ENCODE measurements around the gene LSMEM2.

Gene LSMEM2

GRCh38 chr3:50245831-50246516 lies 32.9 kb upstream of the LSMEM2 start:
- TF ChIP-seq CTCF (IDR thresholded peaks at IDR 0.05; ENCODE audit: insufficient read depth, missing control alignments), result peak; percentile 87
- DNase-seq (ENCODE audit: insufficient read length, low spot score) (peak; percentile 93), FAIRE-seq (no peak)

- no peak for TF ChIP-seq CTCF (IDR thresholded peaks at IDR 0.05; ENCODE audit: insufficient read depth, missing control alignments)
- FAIRE-seq (no peak), DNase-seq (ENCODE audit: insufficient read length, low spot score) (no peak)
Observed at GRCh38 chr3:50246517-50246954, 32.4 kb upstream of the LSMEM2 start.

GRCh38 chr3:50248387-50248786 lies 30.5 kb upstream of the LSMEM2 start:
- no peak for TF ChIP-seq CTCF (IDR thresholded peaks at IDR 0.05; ENCODE audit: insufficient read depth, missing control alignments)
- FAIRE-seq (no peak), DNase-seq (ENCODE audit: insufficient read length, low spot score) (no peak)

- no peak for DNase-seq (ENCODE audit: insufficient read length, low spot score)
- no peak for FAIRE-seq
Observed at GRCh38 chr3:50249457-50249856, 29.4 kb upstream of the LSMEM2 start.

GRCh38 chr3:50250514-50250913 lies 28.4 kb upstream of the LSMEM2 start:
- no peak for DNase-seq (ENCODE audit: insufficient read length, low spot score)
- no peak for TF ChIP-seq CTCF (IDR thresholded peaks at IDR 0.05; ENCODE audit: insufficient read depth, missing control alignments)
- no peak for FAIRE-seq

More at GRCh38 chr3:50249457-50249856, 29.4 kb upstream of the LSMEM2 start:
- no peak for TF ChIP-seq CTCF (IDR thresholded peaks at IDR 0.05; ENCODE audit: insufficient read depth, missing control alignments)

- DNase-seq (ENCODE audit: insufficient read length, low spot score), result no peak
- no peak for TF ChIP-seq CTCF (IDR thresholded peaks at IDR 0.05; ENCODE audit: insufficient read depth, missing control alignments)
- FAIRE-seq, result no peak
Observed at GRCh38 chr3:50251220-50251619, 27.7 kb upstream of the LSMEM2 start.

GRCh38 chr3:50254577-50255250 lies 24.2 kb upstream of the LSMEM2 start:
- FAIRE-seq, result no peak
- DNase-seq (ENCODE audit: insufficient read length, low spot score), result no peak

More at GRCh38 chr3:50254577-50255250, 24.2 kb upstream of the LSMEM2 start:
- TF ChIP-seq CTCF (IDR thresholded peaks at IDR 0.05; ENCODE audit: insufficient read depth, missing control alignments), result no peak

Data from D721Med (cell line).